ENCODE results near the gene MAPKAPK5. TPM values are rescaled to one million over a fixed set of nuclear protein-coding genes. Genes with fewer than 3 reads are reported as not detected.

The MAPKAPK5 gene
- total RNA-seq, 1 donor from 2014 or later: 61.2 TPM

- Mint-ChIP-seq H3K36me3 (ENCODE audit: low read depth) (peaks cover 25% of the 10 kb centered on the region), H3K27me3 (no peaks in the 10 kb centered on the region), H3K4me3 (no peak overlapping the region), H3K27ac (no peak overlapping the region), H3K4me1 (no peaks in the 10 kb centered on the region), H3K9me3 (no peaks in the 10 kb centered on the region)
- CTCF ChIA-PET: no interaction called here
- POLR2A ChIA-PET: no interaction called here
- no peak for TF ChIP-seq CTCF (IDR thresholded peaks at IDR 0.05)
- no peak for DNase-seq
- ATAC-seq (ENCODE audit: low read depth): no peak
- intact Hi-C loops (cut with micrococcal nuclease): no loop called here
These were observed 38.2 kb upstream of the MAPKAPK5 start for GRCh38 chr12:111803851-111804250.

GRCh38 chr12:111806304-111806703 lies 35.7 kb upstream of the MAPKAPK5 start:
- ChIA-PET POLR2A (no interaction called here), CTCF (no interaction called here)
- H3K4me3 Mint-ChIP-seq: no peak overlapping the region

GRCh38 chr12:111807232-111807631 lies 34.8 kb upstream of the MAPKAPK5 start:
- TF ChIP-seq CTCF (IDR thresholded peaks at IDR 0.05): no peak
- Mint-ChIP-seq H3K4me1 (no peaks in the 10 kb centered on the region), H3K27me3 (no peaks in the 10 kb centered on the region), H3K9me3 (no peaks in the 10 kb centered on the region), H3K27ac (no peak overlapping the region), H3K36me3 (ENCODE audit: low read depth) (peaks cover 29% of the 10 kb centered on the region), H3K4me3 (no peak overlapping the region)
- intact Hi-C loops (cut with micrococcal nuclease): loop anchor here (1.0 kb wide), 1 partner anchor 15 kb away; no protein-coding TSS in a partner anchor
- DNase-seq (no peak), ATAC-seq (ENCODE audit: low read depth) (no peak)
- ChIA-PET CTCF (no interaction called here), POLR2A (no interaction called here)

More at GRCh38 chr12:111806304-111806703, 35.7 kb upstream of the MAPKAPK5 start:
- H3K27me3 Mint-ChIP-seq: no peaks in the 10 kb centered on the region
- ATAC-seq (ENCODE audit: low read depth) (no peak), DNase-seq (no peak)
- intact Hi-C loops (cut with micrococcal nuclease): no loop called here
- H3K36me3 Mint-ChIP-seq (ENCODE audit: low read depth): peaks cover 23% of the 10 kb centered on the region
- H3K4me1 Mint-ChIP-seq: no peaks in the 10 kb centered on the region
- TF ChIP-seq CTCF (IDR thresholded peaks at IDR 0.05): no peak
- H3K27ac Mint-ChIP-seq: no peak overlapping the region
- no peaks in the 10 kb centered on the region for H3K9me3 Mint-ChIP-seq

- H3K27ac Mint-ChIP-seq: no peak overlapping the region
- peak; percentile 99 for ATAC-seq (ENCODE audit: low read depth)
- POLR2A ChIA-PET: interaction anchor here (0.6 to 1.4 kb wide), 7 partner anchors 29 to 498 kb away, joined by 3 to 10 read pairs (median 5); partner anchors contain the start of genes ACAD10, BRAP and MAPKAPK5
These were observed 28.9 kb upstream of the MAPKAPK5 start for GRCh38 chr12:111812881-111813741.

More at GRCh38 chr12:111812881-111813741, 28.9 kb upstream of the MAPKAPK5 start:
- peak; percentile 77 for TF ChIP-seq CTCF (IDR thresholded peaks at IDR 0.05)
- CTCF ChIA-PET: interaction anchor here (0.6 to 6.9 kb wide), 22 partner anchors 8 to 361 kb away, joined by 3 to 146 read pairs (median 4); partner anchors contain the start of genes ACAD10, ALDH2 and BRAP
- intact Hi-C loops (cut with micrococcal nuclease): loop anchor here (1.0 kb wide), 3 partner anchors 38 to 128 kb away; partner anchors contain the start of gene BRAP
- H3K36me3 Mint-ChIP-seq (ENCODE audit: low read depth): peaks cover 20% of the 10 kb centered on the region
- H3K4me3 Mint-ChIP-seq: no peak overlapping the region
- peaks cover 5% of the 10 kb centered on the region for H3K4me1 Mint-ChIP-seq
- no peaks in the 10 kb centered on the region for H3K9me3 Mint-ChIP-seq
- H3K27me3 Mint-ChIP-seq: no peaks in the 10 kb centered on the region
- DNase-seq: peak; percentile 43
